ENCODE measurements around the gene DDX25. TPM values are rescaled to one million over a fixed set of nuclear protein-coding genes. Genes with fewer than 3 reads are reported as not detected.

Gene DDX25
- total and polyA plus RNA-seq, 10 of the 15 experiments (the other 5 are each of a cell fraction or from before 2014, with no cell fraction given): 0.05 TPM; not detected in 9

DNA sequence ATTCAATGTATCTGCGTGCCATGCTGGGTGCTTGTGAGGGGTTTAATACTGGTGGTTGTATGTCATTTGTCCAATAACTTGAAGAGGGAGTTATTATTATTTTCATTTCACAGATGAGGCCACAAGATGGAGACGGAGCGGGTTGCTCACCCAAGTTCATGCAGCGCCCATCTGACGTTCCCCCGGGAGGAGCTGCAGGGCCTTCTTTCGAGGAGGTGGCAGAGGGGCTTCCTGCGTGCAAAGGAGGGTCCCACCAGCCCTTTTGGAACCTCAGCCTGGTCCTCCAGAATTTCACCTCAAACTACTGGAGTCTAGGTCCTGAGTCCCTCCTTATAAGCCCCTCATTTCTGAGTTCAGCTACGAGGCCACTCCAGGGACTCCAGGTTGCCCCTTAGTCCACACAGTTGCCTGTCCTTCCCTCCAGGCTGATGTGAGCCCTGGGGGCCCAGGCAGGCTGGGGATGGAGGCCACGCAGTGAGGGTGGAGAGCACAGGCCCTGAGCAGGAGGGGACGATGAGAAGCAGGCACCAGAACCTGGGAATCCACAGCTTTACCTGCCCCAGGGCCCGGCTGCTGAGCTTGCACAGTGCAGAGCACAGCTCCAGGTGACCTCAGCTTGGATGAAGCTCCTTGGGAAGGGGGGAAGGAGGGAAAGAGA is 38.6 kb downstream of the DDX25 start:
- FAIRE-seq (no peak), ATAC-seq (no peak), DNase-seq (ENCODE audit: low read depth, low spot score) (no peak)
- H3K4me1 ChIP-seq (ENCODE audit: control insufficient read depth, insufficient read depth, low read length): no peaks in the 10 kb centered on the region
- H3K27me3 ChIP-seq (replicated peaks in 1 of 2; ENCODE audit: control insufficient read depth in 2 of 2, insufficient read depth in 2 of 2, low read length in 1 of 2): no peaks in the 10 kb centered on the region; a peak in 1 of 4 replicates
- H3K79me2 ChIP-seq (ENCODE audit: control insufficient read depth, insufficient read depth, low read length): no peaks in the 10 kb centered on the region
- ChIA-PET SMC1A (ENCODE audit: uncharacterized antibody, unreplicated experiment) (interaction anchor here (0.5 to 6.2 kb wide), 17 partner anchors 11 to 303 kb away, joined by 3 to 45 read pairs (median 3); partner anchors contain the start of gene CDON), CTCF (interaction anchor here (0.5 to 12.1 kb wide), 25 partner anchors 8 to 426 kb away, joined by 3 to 220 read pairs (median 5); partner anchors contain the start of genes FAM118B and RPUSD4), POLR2A (interaction anchor here (1.2 kb wide), 1 partner anchor 198 kb away, joined by 4 read pairs; no protein-coding TSS in a partner anchor), RAD21 (ENCODE audit: unreplicated experiment) (interaction anchor here (0.8 to 2.9 kb wide), 12 partner anchors 39 to 326 kb away, joined by 3 to 11 read pairs (median 4); partner anchors contain the start of gene SRPRA)
- intact Hi-C loops (cut with micrococcal nuclease; ENCODE audit: unreplicated experiment): loop anchor here (1.0 kb wide), 1 partner anchor 251 kb away; no protein-coding TSS in a partner anchor
- BruUV-seq (replicated peaks): no TSS peak
- no peaks in the 10 kb centered on the region for H3K9me3 ChIP-seq (replicated peaks; ENCODE audit: control insufficient read depth, insufficient read depth, low read length)
- no peak overlapping the region for H3K4me3 ChIP-seq
- no peak overlapping the region for H3K9ac ChIP-seq (ENCODE audit: control insufficient read depth, insufficient read depth, low read length)
- H3K36me3 ChIP-seq (ENCODE audit: control insufficient read depth in 2 of 2, insufficient read depth in 2 of 2, low read length in 1 of 2): no peaks in the 10 kb centered on the region
- WGBS (ENCODE audit: insufficient coverage, insufficient replicate concordance, low lambda C conversion rate, missing lambda C conversion rate): 25% methylated on average over 12 of the region's 12 CpGs
- in situ Hi-C loops (cut with MboI): no loop called here
- no peak overlapping the region for H3K4me2 ChIP-seq (ENCODE audit: control insufficient read depth, insufficient read depth)
- H2AFZ ChIP-seq (ENCODE audit: control insufficient read depth, low read depth, low read length): no peak overlapping the region
- no peak overlapping the region for H3K27ac ChIP-seq (ENCODE audit: control insufficient read depth, insufficient read depth)
- H4K20me1 ChIP-seq (ENCODE audit: control insufficient read depth, insufficient read depth): no peaks in the 10 kb centered on the region
- TF ChIP-seq RFX5 (IDR thresholded peaks at IDR 0.05; ENCODE audit: low read depth, low read length): no peak
- no peak for TF ChIP-seq DPF2 (IDR thresholded peaks at IDR 0.05)
- TF ChIP-seq, protein P1, sequence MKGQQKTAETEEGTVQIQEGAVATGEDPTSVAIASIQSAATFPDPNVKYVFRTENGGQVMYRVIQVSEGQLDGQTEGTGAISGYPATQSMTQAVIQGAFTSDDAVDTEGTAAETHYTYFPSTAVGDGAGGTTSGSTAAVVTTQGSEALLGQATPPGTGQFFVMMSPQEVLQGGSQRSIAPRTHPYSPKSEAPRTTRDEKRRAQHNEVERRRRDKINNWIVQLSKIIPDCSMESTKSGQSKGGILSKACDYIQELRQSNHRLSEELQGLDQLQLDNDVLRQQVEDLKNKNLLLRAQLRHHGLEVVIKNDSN (IDR thresholded peaks at IDR 0.05; ENCODE audit: borderline replicate concordance, extremely low read length, insufficient read depth, low read depth, low read length): no peak
- no peak for TF ChIP-seq NFXL1 (IDR thresholded peaks at IDR 0.05; ENCODE audit: borderline replicate concordance)
- TF ChIP-seq EGR1 (IDR thresholded peaks at IDR 0.05; ENCODE audit: borderline replicate concordance in 1 of 2, low read depth in 2 of 2, low read length in 2 of 2): no peak
- TF ChIP-seq, protein P2, sequence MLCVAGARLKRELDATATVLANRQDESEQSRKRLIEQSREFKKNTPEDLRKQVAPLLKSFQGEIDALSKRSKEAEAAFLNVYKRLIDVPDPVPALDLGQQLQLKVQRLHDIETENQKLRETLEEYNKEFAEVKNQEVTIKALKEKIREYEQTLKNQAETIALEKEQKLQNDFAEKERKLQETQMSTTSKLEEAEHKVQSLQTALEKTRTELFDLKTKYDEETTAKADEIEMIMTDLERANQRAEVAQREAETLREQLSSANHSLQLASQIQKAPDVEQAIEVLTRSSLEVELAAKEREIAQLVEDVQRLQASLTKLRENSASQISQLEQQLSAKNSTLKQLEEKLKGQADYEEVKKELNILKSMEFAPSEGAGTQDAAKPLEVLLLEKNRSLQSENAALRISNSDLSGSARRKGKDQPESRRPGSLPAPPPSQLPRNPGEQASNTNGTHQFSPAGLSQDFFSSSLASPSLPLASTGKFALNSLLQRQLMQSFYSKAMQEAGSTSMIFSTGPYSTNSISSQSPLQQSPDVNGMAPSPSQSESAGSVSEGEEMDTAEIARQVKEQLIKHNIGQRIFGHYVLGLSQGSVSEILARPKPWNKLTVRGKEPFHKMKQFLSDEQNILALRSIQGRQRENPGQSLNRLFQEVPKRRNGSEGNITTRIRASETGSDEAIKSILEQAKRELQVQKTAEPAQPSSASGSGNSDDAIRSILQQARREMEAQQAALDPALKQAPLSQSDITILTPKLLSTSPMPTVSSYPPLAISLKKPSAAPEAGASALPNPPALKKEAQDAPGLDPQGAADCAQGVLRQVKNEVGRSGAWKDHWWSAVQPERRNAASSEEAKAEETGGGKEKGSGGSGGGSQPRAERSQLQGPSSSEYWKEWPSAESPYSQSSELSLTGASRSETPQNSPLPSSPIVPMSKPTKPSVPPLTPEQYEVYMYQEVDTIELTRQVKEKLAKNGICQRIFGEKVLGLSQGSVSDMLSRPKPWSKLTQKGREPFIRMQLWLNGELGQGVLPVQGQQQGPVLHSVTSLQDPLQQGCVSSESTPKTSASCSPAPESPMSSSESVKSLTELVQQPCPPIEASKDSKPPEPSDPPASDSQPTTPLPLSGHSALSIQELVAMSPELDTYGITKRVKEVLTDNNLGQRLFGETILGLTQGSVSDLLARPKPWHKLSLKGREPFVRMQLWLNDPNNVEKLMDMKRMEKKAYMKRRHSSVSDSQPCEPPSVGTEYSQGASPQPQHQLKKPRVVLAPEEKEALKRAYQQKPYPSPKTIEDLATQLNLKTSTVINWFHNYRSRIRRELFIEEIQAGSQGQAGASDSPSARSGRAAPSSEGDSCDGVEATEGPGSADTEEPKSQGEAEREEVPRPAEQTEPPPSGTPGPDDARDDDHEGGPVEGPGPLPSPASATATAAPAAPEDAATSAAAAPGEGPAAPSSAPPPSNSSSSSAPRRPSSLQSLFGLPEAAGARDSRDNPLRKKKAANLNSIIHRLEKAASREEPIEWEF (IDR thresholded peaks at IDR 0.05; ENCODE audit: insufficient replicate concordance, low read depth, low read length): no peak
- TF ChIP-seq, protein P3, sequence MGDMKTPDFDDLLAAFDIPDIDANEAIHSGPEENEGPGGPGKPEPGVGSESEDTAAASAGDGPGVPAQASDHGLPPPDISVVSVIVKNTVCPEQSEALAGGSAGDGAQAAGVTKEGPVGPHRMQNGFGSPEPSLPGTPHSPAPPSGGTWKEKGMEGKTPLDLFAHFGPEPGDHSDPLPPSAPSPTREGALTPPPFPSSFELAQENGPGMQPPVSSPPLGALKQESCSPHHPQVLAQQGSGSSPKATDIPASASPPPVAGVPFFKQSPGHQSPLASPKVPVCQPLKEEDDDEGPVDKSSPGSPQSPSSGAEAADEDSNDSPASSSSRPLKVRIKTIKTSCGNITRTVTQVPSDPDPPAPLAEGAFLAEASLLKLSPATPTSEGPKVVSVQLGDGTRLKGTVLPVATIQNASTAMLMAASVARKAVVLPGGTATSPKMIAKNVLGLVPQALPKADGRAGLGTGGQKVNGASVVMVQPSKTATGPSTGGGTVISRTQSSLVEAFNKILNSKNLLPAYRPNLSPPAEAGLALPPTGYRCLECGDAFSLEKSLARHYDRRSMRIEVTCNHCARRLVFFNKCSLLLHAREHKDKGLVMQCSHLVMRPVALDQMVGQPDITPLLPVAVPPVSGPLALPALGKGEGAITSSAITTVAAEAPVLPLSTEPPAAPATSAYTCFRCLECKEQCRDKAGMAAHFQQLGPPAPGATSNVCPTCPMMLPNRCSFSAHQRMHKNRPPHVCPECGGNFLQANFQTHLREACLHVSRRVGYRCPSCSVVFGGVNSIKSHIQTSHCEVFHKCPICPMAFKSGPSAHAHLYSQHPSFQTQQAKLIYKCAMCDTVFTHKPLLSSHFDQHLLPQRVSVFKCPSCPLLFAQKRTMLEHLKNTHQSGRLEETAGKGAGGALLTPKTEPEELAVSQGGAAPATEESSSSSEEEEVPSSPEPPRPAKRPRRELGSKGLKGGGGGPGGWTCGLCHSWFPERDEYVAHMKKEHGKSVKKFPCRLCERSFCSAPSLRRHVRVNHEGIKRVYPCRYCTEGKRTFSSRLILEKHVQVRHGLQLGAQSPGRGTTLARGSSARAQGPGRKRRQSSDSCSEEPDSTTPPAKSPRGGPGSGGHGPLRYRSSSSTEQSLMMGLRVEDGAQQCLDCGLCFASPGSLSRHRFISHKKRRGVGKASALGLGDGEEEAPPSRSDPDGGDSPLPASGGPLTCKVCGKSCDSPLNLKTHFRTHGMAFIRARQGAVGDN (IDR thresholded peaks at IDR 0.05): no peak
- TF ChIP-seq, protein P4, sequence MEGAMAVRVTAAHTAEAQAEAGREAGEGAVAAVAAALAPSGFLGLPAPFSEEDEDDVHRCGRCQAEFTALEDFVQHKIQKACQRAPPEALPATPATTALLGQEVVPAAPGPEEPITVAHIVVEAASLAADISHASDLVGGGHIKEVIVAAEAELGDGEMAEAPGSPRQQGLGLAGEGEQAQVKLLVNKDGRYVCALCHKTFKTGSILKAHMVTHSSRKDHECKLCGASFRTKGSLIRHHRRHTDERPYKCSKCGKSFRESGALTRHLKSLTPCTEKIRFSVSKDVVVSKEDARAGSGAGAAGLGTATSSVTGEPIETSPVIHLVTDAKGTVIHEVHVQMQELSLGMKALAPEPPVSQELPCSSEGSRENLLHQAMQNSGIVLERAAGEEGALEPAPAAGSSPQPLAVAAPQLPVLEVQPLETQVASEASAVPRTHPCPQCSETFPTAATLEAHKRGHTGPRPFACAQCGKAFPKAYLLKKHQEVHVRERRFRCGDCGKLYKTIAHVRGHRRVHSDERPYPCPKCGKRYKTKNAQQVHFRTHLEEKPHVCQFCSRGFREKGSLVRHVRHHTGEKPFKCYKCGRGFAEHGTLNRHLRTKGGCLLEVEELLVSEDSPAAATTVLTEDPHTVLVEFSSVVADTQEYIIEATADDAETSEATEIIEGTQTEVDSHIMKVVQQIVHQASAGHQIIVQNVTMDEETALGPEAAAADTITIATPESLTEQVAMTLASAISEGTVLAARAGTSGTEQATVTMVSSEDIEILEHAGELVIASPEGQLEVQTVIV (IDR thresholded peaks at IDR 0.05; ENCODE audit: borderline replicate concordance, partially characterized antibody): no peak

All from GM12878 (cell line).